ENCODE data around the gene KCNJ11. TPM values are rescaled to one million over a fixed set of nuclear protein-coding genes. Genes with fewer than 3 reads are reported as not detected.

Gene KCNJ11
- total RNA-seq, 1 experiment from 2014 or later, result 0.54 TPM

- intact Hi-C loops (cut with micrococcal nuclease), result loop anchor here (1.0 kb wide), 1 partner anchor 90 kb away; no protein-coding TSS in a partner anchor
- peak; percentile 91 for TF ChIP-seq CTCF (IDR thresholded peaks at IDR 0.05; ENCODE audit: unreplicated experiment)
- POLR2A ChIA-PET, result interaction anchor here (1.2 kb wide), 1 partner anchor 139 kb away, joined by 3 read pairs; no protein-coding TSS in a partner anchor
- BruUV-seq (replicated peaks), result no TSS peak
- no peaks in the 10 kb centered on the region for H3K4me1 Mint-ChIP-seq (ENCODE audit: insufficient read depth, unreplicated experiment)
- CTCF ChIA-PET, result interaction anchor here (0.6 to 2.5 kb wide), 16 partner anchors 8 to 530 kb away, joined by 3 to 14 read pairs (median 4); no protein-coding TSS in a partner anchor
- H3K27me3 Mint-ChIP-seq (ENCODE audit: insufficient read depth, unreplicated experiment), result no peaks in the 10 kb centered on the region
- H3K4me3 Mint-ChIP-seq (ENCODE audit: unreplicated experiment), result peak overlapping the region; percentile 71
- H3K27ac Mint-ChIP-seq (ENCODE audit: low read depth, unreplicated experiment), result no peak overlapping the region
- H3K9me3 Mint-ChIP-seq (ENCODE audit: unreplicated experiment), result no peaks in the 10 kb centered on the region
- DNase-seq (ENCODE audit: unreplicated experiment), result peak; percentile 74
- no peaks in the 10 kb centered on the region for H3K36me3 Mint-ChIP-seq (ENCODE audit: insufficient read depth, unreplicated experiment)
Observed at GRCh38 chr11:17389211-17389956, 925 bp upstream of the KCNJ11 start.

DNA sequence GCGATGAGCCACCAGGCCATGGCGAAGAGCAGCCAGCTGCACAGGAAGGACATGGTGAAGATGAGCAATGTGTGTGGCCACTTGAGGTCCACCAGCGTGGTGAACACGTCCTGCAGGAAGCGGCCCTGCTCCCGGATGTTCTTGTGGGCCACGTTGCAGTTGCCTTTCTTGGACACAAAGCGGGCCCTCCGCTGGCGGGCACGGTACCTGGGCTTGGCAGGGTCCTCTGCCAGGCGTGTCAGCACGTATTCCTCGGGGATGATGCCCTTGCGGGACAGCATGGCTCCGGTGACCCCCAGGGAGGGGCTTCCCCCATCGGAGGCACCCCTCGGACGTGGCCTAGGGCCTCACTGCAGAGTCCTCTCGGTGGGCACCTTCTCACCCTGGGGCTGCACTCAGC is 648 bp downstream of the KCNJ11 start:
- H3K27me3 Mint-ChIP-seq (ENCODE audit: insufficient read depth, unreplicated experiment), result no peaks in the 10 kb centered on the region
- H3K4me1 Mint-ChIP-seq (ENCODE audit: insufficient read depth, unreplicated experiment), result no peaks in the 10 kb centered on the region
- no peaks in the 10 kb centered on the region for H3K36me3 Mint-ChIP-seq (ENCODE audit: insufficient read depth, unreplicated experiment)
- no TSS peak for BruUV-seq (replicated peaks)
- peak overlapping the region; percentile 20 for H3K4me3 Mint-ChIP-seq (ENCODE audit: unreplicated experiment)
- no peaks in the 10 kb centered on the region for H3K9me3 Mint-ChIP-seq (ENCODE audit: unreplicated experiment)
- no peak overlapping the region for H3K27ac Mint-ChIP-seq (ENCODE audit: low read depth, unreplicated experiment)
- POLR2A ChIA-PET, result no interaction called here
- no peak for DNase-seq (ENCODE audit: unreplicated experiment)
- intact Hi-C loops (cut with micrococcal nuclease), result no loop called here
- CTCF ChIA-PET, result interaction anchor here (0.9 to 2.1 kb wide), 6 partner anchors 10 to 602 kb away, joined by 3 to 19 read pairs (median 6); no protein-coding TSS in a partner anchor
- no peak for TF ChIP-seq CTCF (IDR thresholded peaks at IDR 0.05; ENCODE audit: unreplicated experiment)

DNA sequence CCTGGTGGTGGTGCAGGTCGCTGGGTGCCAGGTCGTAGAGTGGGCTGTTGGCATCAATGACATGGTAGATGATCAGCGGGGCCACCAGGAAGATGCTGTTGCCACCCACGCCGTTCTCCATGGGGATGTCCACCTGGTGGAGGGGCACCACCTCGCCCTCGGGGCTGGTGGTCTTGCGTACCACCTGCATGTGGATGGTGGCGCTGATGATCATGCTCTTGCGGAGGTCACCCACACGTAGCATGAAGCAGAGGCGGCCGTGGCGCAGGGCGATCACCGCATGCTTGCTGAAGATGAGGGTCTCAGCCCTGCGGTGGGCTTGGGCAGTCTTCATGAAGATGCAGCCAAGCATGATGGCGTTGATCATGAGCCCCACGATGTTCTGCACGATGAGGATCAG is 1.2 kb downstream of the KCNJ11 start:
- ChIA-PET POLR2A (no interaction called here), CTCF (interaction anchor here (0.7 to 2.1 kb wide), 11 partner anchors 26 to 336 kb away, joined by 3 to 19 read pairs (median 4); no protein-coding TSS in a partner anchor)
- BruUV-seq (replicated peaks), result no TSS peak
- Mint-ChIP-seq H3K4me3 (ENCODE audit: unreplicated experiment) (peak overlapping the region; percentile 20), H3K9me3 (ENCODE audit: unreplicated experiment) (no peaks in the 10 kb centered on the region), H3K27ac (ENCODE audit: low read depth, unreplicated experiment) (no peak overlapping the region), H3K36me3 (ENCODE audit: insufficient read depth, unreplicated experiment) (no peaks in the 10 kb centered on the region), H3K27me3 (ENCODE audit: insufficient read depth, unreplicated experiment) (no peaks in the 10 kb centered on the region), H3K4me1 (ENCODE audit: insufficient read depth, unreplicated experiment) (no peaks in the 10 kb centered on the region)
- TF ChIP-seq CTCF (IDR thresholded peaks at IDR 0.05; ENCODE audit: unreplicated experiment), result no peak
- intact Hi-C loops (cut with micrococcal nuclease), result no loop called here
- no peak for DNase-seq (ENCODE audit: unreplicated experiment)

GRCh38 chr11:17386331-17387084 is 2.0 kb downstream of the KCNJ11 start:
- peak; percentile 56 for DNase-seq (ENCODE audit: unreplicated experiment)
- Mint-ChIP-seq H3K27ac (ENCODE audit: low read depth, unreplicated experiment) (no peak overlapping the region), H3K4me3 (ENCODE audit: unreplicated experiment) (no peak overlapping the region), H3K4me1 (ENCODE audit: insufficient read depth, unreplicated experiment) (no peaks in the 10 kb centered on the region), H3K36me3 (ENCODE audit: insufficient read depth, unreplicated experiment) (no peaks in the 10 kb centered on the region), H3K27me3 (ENCODE audit: insufficient read depth, unreplicated experiment) (no peaks in the 10 kb centered on the region), H3K9me3 (ENCODE audit: unreplicated experiment) (no peaks in the 10 kb centered on the region)
- peak; percentile 65 for TF ChIP-seq CTCF (IDR thresholded peaks at IDR 0.05; ENCODE audit: unreplicated experiment)
- POLR2A ChIA-PET, result no interaction called here
- CTCF ChIA-PET, result interaction anchor here (0.7 to 2.1 kb wide), 14 partner anchors 26 to 336 kb away, joined by 3 to 19 read pairs (median 4); no protein-coding TSS in a partner anchor
- intact Hi-C loops (cut with micrococcal nuclease), result no loop called here
- no TSS peak for BruUV-seq (replicated peaks)
